Endothelial cell of umbilical vein (primary cell): Measurements from ENCODE around the gene CYP4F3. TPM values are rescaled to one million over a fixed set of nuclear protein-coding genes. Genes with fewer than 3 reads are reported as not detected.

ENCODE experiments used
- BruUV-seq: library from RNA; stranded (reverse); fragments of 400-500 nt; replicated peaks from 2 replicates; lab custom pipeline; 2021; lab: Mats Ljungman, UMichigan
- CTCF ChIA-PET: fragments of 300-600, 350-600 bp; sonication (Branson Sonifier 250); formaldehyde crosslinking; loops from one replicate; lab custom pipeline; 2021; ENCODE audit warnings: antibody characterized with exemption, inconsistent platforms; lab: Charles Lee
- POLR2A ChIA-PET: fragments of 300-600, 350-600 bp; sonication (Branson Sonifier 250); formaldehyde crosslinking; loops from one replicate; lab custom pipeline; 2021; ENCODE audit warnings: antibody characterized with exemption, inconsistent platforms; lab: Charles Lee
- DNase-seq: peaks from one replicate; pipeline ENCODE4 v3.0.0-alpha.2; 2011; ENCODE audit warnings: low read depth, low spot score
- FAIRE-seq: peaks from 2 replicates; lab custom pipeline; 2011; peaks lifted over from hg19 to GRCh38; lab: Jason Lieb, UNC
- H2AFZ ChIP-seq: 2 replicates; pipeline ENCODE4 v1.6.0; 2012; ENCODE audit warnings: low read depth, low read length, control low read depth, inconsistent platforms
- H3K27ac ChIP-seq: 2 replicates; pipeline ENCODE4 v1.5.1; 2011; ENCODE audit warnings: low read depth, mild to moderate bottlenecking, control low read depth, low read length, moderate library complexity; ENCODE audit not compliant: insufficient read depth
- H3K27me3 ChIP-seq, 2 experiments: 2 replicates each; pipeline versions ENCODE4 v1.6.0 to v1.6.1; 2011; ENCODE audit warnings: low read length in 2 of 2, mixed read lengths in 1 of 2; ENCODE audit not compliant: control insufficient read depth in 2 of 2, insufficient read depth in 2 of 2
- H3K36me3 ChIP-seq, 2 experiments: 2 replicates in 1 of 2; 3 replicates in 1 of 2; pipeline ENCODE4 v1.5.1; 2011; ENCODE audit warnings: low read length in 2 of 2, mild to moderate bottlenecking in 1 of 2, moderate library complexity in 1 of 2; ENCODE audit not compliant: control insufficient read depth in 2 of 2, insufficient read depth in 2 of 2; ENCODE audit errors: extremely low read depth in 1 of 2
- H3K4me1 ChIP-seq: 3 replicates; pipeline ENCODE4 v1.5.1; 2011; ENCODE audit warnings: mild to moderate bottlenecking, low read length; ENCODE audit not compliant: control insufficient read depth, insufficient read depth; ENCODE audit errors: extremely low read depth
- H3K4me2 ChIP-seq: 2 replicates; pipeline ENCODE4 v1.6.1; 2011; ENCODE audit warnings: low read length, control low read depth, mixed read lengths; ENCODE audit not compliant: insufficient read depth
- H3K4me3 ChIP-seq, 3 experiments: fragments of 200-600 bp in 1 of 3; sonication (generic), shearing (Covaris generic) in 1 of 3; replicated peaks in 1 of 3; 2 replicates each; pipeline ENCODE4 v1.5.1; 2011 to 2016; ENCODE audit warnings: control low read depth in 3 of 3, low read length in 3 of 3, mild to moderate bottlenecking in 2 of 3, inconsistent platforms in 1 of 3, low read depth in 1 of 3, moderate library complexity in 1 of 3; ENCODE audit not compliant: insufficient read depth in 1 of 3
- H3K79me2 ChIP-seq: 2 replicates; pipeline ENCODE4 v1.6.0; 2012; ENCODE audit warnings: low read length, inconsistent platforms; ENCODE audit not compliant: control insufficient read depth, insufficient read depth
- H3K9ac ChIP-seq: replicated peaks from 2 replicates; pipeline ENCODE3; 2011; ENCODE audit warnings: low read length, control low read depth; ENCODE audit not compliant: insufficient read depth; ENCODE audit errors: extremely low read depth
- H3K9me1 ChIP-seq: replicated peaks from 3 replicates; pipeline ENCODE4 v1.6.0; 2011; ENCODE audit warnings: mild to moderate bottlenecking, low read length; ENCODE audit not compliant: control insufficient read depth, insufficient read depth; ENCODE audit errors: extremely low read depth
- H3K9me3 ChIP-seq: replicated peaks from 2 replicates; pipeline ENCODE4 v1.5.1; 2012; ENCODE audit warnings: low read length, inconsistent platforms; ENCODE audit not compliant: control insufficient read depth, insufficient read depth
- H4K20me1 ChIP-seq: replicated peaks from 2 replicates; pipeline ENCODE3; 2011; ENCODE audit warnings: mild to moderate bottlenecking, low read length; ENCODE audit not compliant: control insufficient read depth, insufficient read depth; ENCODE audit errors: extremely low read depth
- EZH2 ChIP-seq: IDR thresholded peaks from 2 replicates; pipeline ENCODE4 v1.6.1; 2012; ENCODE audit warnings: borderline replicate concordance, low read depth, mild to moderate bottlenecking, moderate library complexity, low read length, inconsistent platforms; ENCODE audit not compliant: severe bottlenecking
- FOS ChIP-seq: IDR thresholded peaks from 2 replicates; pipeline ENCODE4 v1.6.1; 2011; ENCODE audit warnings: mild to moderate bottlenecking, low read length, moderate library complexity, borderline replicate concordance; ENCODE audit not compliant: insufficient read depth
- GATA2 ChIP-seq: IDR thresholded peaks from 2 replicates; pipeline ENCODE4 v1.7.0; 2011; ENCODE audit warnings: low read depth, mild to moderate bottlenecking, moderate library complexity, mixed read lengths, low read length; ENCODE audit not compliant: insufficient read length, insufficient read depth
- JUN ChIP-seq: IDR thresholded peaks from 2 replicates; pipeline ENCODE4 v1.6.1; 2011; ENCODE audit warnings: borderline replicate concordance, low read depth; ENCODE audit not compliant: insufficient read length, insufficient read depth
- MAX ChIP-seq: IDR thresholded peaks from 2 replicates; pipeline ENCODE4 v1.6.1; 2011; ENCODE audit not compliant: insufficient read depth, insufficient read length
- MYC ChIP-seq: IDR thresholded peaks from one replicate; pipeline ENCODE4 v1.6.1; 2011; ENCODE audit warnings: mild to moderate bottlenecking, low read depth, low read length
- POLR2A ChIP-seq: IDR thresholded peaks from 2 replicates; pipeline ENCODE4 v1.6.1; 2012; ENCODE audit warnings: low read depth, mild to moderate bottlenecking, control low read depth, low read length
- POLR2AphosphoS5 ChIP-seq: IDR thresholded peaks from 2 replicates; pipeline ENCODE4 v1.6.1; 2012; ENCODE audit warnings: low read depth, mild to moderate bottlenecking, control low read depth, low read length, moderate library complexity; ENCODE audit not compliant: insufficient read depth
- dilution Hi-C: fragments of 300-500 bp; cut with MboI; formaldehyde crosslinking; loops from one replicate; pipeline ENCODE4 v1.15.0; 2019; ENCODE audit warnings: low sequenced_read_pairs; ENCODE audit not compliant: extremely low pct_ligation_motif_present
- intact Hi-C: fragments of 100-400 bp; cut with micrococcal nuclease; formaldehyde crosslinking; loops from one replicate; pipeline ENCODE4 v1.10.0; 2022
- polyA plus RNA-seq, 4 experiments: library from polyadenylated mRNA; depleted of rRNA in 3 of 4; stranded (reverse) in 3 of 4; unstranded in 1 of 4; fragments of >200 nt; gene quantifications; 2 replicates each; pipeline versions ENCODE4 v1.2.1 to v1.2.3, GENCODE V29; 2011 to 2012; ENCODE audit warnings: missing spikeins in 1 of 4
- total RNA-seq: library from RNA; stranded (reverse); gene quantifications from 2 replicates; pipeline ENCODE4 v1.2.3, GENCODE V29; 2021
- TF ChIP-seq, protein P1 (sequence below), 2 donors: IDR thresholded peaks; 1 replicate in 1 of 2; 2 replicates in 1 of 2; pipeline ENCODE4 v1.5.1; 2011; ENCODE audit warnings: low read length in 2 of 2, mild to moderate bottlenecking in 2 of 2, moderate library complexity in 2 of 2, control low read depth in 1 of 2, inconsistent platforms in 1 of 2, low read depth in 1 of 2; ENCODE audit not compliant: insufficient read depth in 1 of 2; ENCODE audit errors: extremely low read depth in 1 of 2

Gene CYP4F3
- total and polyA plus RNA-seq, 2 donors (not counting 3 experiments of a cell fraction or from before 2014, with no cell fraction given), result not detected

- H2AFZ ChIP-seq, result no peak overlapping the region
- no peaks in the 10 kb centered on the region for H3K9me1 ChIP-seq
- TF ChIP-seq POLR2AphosphoS5 (no peak), EZH2 (no peak), FOS (no peak), JUN (no peak), MYC (no peak), GATA2 (no peak), MAX (no peak), POLR2A (no peak)
- TF ChIP-seq, protein P1, sequence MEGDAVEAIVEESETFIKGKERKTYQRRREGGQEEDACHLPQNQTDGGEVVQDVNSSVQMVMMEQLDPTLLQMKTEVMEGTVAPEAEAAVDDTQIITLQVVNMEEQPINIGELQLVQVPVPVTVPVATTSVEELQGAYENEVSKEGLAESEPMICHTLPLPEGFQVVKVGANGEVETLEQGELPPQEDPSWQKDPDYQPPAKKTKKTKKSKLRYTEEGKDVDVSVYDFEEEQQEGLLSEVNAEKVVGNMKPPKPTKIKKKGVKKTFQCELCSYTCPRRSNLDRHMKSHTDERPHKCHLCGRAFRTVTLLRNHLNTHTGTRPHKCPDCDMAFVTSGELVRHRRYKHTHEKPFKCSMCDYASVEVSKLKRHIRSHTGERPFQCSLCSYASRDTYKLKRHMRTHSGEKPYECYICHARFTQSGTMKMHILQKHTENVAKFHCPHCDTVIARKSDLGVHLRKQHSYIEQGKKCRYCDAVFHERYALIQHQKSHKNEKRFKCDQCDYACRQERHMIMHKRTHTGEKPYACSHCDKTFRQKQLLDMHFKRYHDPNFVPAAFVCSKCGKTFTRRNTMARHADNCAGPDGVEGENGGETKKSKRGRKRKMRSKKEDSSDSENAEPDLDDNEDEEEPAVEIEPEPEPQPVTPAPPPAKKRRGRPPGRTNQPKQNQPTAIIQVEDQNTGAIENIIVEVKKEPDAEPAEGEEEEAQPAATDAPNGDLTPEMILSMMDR (IDR thresholded peaks at IDR 0.05; ENCODE audit: extremely low read depth in 1 of 2, insufficient read depth in 1 of 2, low read depth in 1 of 2, low read length in 2 of 2), result no peak
- H3K9me3 ChIP-seq, result no peaks in the 10 kb centered on the region
- no peak overlapping the region for H3K4me2 ChIP-seq
- no peaks in the 10 kb centered on the region for H4K20me1 ChIP-seq
- no peak overlapping the region for H3K4me3 ChIP-seq
- H3K27me3 ChIP-seq, result no peaks in the 10 kb centered on the region
- POLR2A ChIA-PET, result no interaction called here
- H3K79me2 ChIP-seq, result no peaks in the 10 kb centered on the region
- no peak overlapping the region for H3K9ac ChIP-seq
- dilution Hi-C loops (no loop called here), intact Hi-C loops (no loop called here)
- no peaks in the 10 kb centered on the region for H3K4me1 ChIP-seq
- CTCF ChIA-PET, result no interaction called here
- no peak overlapping the region for H3K27ac ChIP-seq
- H3K36me3 ChIP-seq, result no peaks in the 10 kb centered on the region
- DNase-seq (no peak), FAIRE-seq (no peak)
- BruUV-seq, result no TSS peak
Observed at GRCh38 chr19:15669891-15670290, 29.2 kb downstream of the CYP4F3 start.
